A172 (cell line): ENCODE measurements around the gene C1QBP. TPM values are rescaled to one million over a fixed set of nuclear protein-coding genes. Genes with fewer than 3 reads are reported as not detected.

ENCODE experiments used
- DNase-seq: peaks from one replicate; pipeline ENCODE4 v3.0.0-alpha.2; 2015; ENCODE audit warnings: low spot score
- total RNA-seq: library from RNA; depleted of rRNA; stranded (reverse); fragments of >200 nt; shearing (Covaris generic); gene quantifications from 2 replicates; pipeline ENCODE4 v1.2.3, GENCODE V29; 2014; rRNA removed

C1QBP gene, protein sequence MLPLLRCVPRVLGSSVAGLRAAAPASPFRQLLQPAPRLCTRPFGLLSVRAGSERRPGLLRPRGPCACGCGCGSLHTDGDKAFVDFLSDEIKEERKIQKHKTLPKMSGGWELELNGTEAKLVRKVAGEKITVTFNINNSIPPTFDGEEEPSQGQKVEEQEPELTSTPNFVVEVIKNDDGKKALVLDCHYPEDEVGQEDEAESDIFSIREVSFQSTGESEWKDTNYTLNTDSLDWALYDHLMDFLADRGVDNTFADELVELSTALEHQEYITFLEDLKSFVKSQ
- total RNA-seq = 520 and 582 TPM in 2 replicates

DNA sequence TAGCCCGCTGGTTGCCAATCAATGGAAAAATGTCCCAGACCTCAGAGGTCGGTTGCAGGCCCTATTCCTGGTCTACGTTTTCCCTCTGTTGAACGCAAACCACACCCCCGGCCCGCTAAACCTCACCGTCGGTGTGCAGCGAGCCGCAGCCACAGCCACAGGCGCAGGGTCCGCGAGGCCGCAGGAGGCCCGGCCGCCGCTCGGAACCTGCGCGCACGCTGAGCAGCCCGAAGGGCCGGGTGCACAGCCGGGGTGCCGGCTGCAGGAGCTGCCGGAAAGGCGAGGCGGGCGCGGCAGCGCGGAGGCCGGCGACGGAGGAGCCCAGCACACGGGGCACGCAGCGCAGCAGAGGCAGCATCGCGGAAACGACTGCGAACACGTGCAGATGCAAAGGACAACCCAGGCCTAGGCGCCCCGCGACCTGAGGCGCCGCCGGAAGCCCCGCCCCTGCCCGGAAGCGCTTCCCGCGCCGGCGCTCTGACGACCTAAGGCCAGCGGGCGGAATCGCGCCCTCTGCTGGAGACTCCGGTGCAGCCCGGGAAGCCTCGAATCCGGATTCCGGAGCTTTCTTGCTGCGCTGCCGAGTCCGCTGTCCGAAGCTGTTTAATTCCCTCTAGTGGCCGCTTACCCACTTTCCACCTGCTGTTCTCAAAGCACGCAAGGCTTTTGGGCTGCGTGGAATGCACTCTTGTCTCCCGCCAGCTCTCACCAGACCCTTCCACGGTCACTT is at the start of gene C1QBP:
C1QBP (minus strand) TSS at position 440 of the 730 bp plus-strand sequence; CDS start at position 358, 82 bp downstream.
- DNase-seq = peak; percentile 92

DNA sequence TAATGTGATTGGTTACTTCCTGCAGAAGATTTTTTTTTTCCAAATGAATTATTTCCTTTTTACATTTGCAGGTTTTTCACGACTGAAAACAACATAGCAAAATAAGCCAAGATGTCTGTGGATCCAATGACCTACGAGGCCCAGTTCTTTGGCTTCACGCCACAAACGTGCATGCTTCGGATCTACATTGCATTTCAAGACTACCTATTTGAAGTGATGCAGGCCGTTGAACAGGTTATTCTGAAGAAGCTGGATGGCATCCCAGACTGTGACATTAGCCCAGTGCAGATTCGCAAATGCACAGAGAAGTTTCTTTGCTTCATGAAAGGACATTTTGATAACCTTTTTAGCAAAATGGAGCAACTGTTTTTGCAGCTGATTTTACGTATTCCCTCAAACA is 49.8 kb upstream of the C1QBP start:
- DNase-seq = no peak

GRCh38 chr17:5486206-5487124 is 47.5 kb upstream of the C1QBP start, which contains the start of gene MIS12:
TSS of gene MIS12 (plus strand) at chr17:5486566. CDS start at chr17:5488863, 2,297 bp downstream.
- peak; percentile 99 for DNase-seq

DNA sequence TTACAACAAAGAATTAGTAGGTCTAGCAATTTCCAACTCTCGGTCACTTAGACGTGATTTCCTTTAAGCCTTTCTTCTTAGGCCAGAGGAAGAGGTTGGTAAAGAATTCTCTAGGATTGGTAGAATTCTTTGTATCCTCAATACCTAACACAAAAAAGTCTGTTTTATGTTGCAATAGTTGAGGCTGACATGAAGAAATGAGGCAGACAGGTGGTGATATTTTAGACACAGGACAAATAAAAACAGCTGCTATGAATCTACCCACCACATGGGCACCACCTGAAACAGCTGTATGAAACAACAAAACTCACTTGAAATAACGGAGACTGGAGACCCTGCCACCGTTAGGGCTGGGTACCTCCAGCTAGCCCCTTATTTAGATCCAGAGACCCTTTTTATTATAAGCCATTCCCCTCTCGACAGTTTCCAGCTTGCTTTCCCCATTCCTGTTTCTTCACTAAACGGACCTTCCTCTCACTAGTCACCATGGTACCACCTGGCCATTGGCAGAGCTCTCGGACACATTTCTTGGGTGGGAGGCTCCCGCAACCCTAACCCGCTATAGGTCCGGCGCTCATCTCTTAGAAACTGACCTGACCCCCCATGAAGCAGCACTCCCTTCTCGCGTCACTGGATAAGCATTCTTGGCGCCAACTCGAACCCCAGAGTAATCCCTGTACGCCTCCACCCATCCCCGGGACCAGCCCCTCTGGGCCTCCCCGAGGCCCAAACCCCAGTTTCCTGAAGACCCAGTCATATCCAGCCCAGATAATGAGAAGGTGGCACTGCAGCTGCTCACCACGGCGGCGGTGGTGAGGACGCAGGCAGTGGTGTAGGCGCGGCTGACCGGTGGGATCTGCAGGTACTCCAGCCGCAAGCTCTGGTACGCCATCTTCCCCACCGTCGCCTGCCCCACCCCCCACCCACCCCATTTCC is 46.6 kb upstream of the C1QBP start, which contains the start of gene DERL2:
DERL2 (minus strand) TSS at position 909 of the 936 bp plus-strand sequence; CDS start at position 892, 17 bp downstream.
- DNase-seq = peak; percentile 57

DNA sequence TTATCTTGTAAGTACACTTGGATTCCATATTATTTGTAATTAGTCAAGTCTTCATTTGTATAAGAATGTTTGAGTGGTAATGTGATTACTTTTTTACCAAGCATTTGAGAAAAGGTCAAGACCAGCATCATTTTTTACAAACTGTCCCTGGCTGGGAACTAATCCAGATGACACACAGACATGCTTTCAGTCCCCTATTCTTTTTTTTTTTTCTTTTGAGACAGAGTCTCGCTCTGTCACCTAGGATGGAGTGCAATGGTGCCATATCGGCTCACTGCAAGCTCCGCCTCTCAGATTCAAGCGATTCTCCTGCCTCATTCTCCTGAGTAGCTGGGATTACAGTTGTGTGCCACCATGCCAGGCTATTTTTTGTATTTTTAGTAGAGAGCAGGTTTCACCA is 42.5 kb upstream of the C1QBP start:
- DNase-seq = no peak

DNA sequence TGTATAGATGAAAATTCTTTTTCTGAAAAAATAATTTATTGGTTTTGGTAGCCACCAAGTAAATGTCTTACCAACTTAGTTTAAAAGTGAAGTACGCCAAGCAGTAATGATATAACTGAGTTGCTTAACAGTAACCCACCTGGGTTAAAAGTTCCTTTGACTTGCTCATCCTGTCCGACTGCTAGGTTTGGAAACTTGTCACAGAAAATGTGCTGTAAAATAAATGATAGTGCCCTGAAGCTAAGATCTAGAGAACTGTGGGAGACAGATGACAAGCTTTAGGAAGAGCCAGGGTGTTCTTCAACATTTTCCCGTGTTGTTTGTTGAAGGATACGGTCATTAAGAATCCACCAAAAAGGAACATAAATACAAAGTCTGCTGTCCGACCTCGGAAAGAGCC is 42.0 kb upstream of the C1QBP start:
- no peak for DNase-seq

DNA sequence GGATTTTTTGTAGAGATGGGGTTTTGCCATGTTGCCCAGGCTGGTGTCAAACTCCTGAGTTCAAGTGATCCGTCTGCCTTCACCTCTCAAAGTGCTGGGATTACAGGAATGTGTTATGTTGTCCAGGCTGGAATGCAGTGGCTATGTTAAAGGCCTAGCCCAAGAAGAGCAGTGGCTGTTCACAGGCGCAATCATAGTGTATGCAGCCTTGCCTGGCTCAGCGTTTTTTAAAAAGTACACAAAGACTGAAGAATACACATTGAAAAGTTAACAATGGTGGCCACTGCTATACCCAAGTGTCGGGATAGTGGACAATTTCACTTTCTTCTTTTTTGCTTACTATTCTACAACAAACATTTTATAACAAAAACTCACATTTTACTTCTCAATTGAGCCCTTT is 40.0 kb upstream of the C1QBP start:
- DNase-seq = no peak

GRCh38 chr17:5473906-5474305 is 35.0 kb upstream of the C1QBP start:
- no peak for DNase-seq

DNA sequence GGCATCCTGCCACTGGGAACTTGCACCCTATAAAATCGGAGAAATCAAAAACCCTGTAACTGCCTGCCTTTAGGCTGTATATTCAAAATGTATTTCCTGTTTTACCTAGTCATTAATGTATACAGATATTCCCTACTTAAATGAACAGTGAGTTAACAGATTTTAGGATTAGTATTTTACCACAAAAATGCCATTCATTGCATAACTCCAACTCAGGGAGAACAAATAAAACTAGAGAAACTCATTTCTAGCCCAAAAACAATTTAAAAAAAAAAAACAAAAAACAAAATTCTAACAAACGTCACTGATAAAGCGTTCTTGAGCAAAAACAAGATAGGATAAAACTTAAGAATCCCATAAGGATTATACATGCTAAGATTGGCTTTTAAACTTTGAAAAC is 33.6 kb upstream of the C1QBP start:
- DNase-seq = no peak

DNA sequence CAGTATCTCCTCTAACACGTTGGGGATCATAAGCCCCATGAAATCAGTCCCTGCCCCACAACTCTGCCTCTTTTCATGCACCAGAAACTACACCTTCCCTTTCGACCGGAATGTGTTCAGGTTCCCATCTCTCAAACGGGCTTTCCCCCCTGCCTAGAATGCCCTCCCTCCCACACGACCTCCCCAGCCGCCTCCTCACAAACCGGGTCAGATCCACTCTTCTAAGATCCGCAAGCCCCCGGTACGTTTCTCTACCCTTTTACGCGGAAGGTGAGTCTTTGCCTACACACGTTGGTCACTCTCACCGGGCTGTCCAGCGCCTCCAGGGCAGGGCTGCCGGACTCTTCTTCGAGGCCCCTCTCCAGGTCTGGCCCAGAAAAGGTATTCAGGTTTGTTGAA is 29.1 kb upstream of the C1QBP start:
- no peak for DNase-seq

DNA sequence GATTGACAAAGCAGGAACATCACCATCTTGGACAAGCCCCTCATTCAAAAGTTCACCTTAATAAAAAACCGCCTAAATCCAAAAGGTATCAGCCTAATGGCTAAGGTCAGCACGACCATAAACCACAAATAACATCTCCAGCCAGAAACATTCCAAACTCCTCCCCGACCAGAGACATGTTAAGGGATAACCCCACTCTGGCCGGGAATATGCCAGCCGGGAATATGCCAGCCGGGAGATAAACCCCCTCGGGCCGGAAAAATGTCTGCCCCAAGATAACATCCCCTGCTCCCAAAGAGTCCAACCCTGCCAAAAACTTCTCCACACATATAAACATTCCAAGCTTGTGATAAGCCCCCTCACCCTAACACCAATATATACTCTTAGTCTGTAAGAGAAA is 28.5 kb upstream of the C1QBP start:
- DNase-seq = peak; percentile 3

GRCh38 chr17:5466295-5466694 is 27.3 kb upstream of the C1QBP start:
- DNase-seq = no peak

DNA sequence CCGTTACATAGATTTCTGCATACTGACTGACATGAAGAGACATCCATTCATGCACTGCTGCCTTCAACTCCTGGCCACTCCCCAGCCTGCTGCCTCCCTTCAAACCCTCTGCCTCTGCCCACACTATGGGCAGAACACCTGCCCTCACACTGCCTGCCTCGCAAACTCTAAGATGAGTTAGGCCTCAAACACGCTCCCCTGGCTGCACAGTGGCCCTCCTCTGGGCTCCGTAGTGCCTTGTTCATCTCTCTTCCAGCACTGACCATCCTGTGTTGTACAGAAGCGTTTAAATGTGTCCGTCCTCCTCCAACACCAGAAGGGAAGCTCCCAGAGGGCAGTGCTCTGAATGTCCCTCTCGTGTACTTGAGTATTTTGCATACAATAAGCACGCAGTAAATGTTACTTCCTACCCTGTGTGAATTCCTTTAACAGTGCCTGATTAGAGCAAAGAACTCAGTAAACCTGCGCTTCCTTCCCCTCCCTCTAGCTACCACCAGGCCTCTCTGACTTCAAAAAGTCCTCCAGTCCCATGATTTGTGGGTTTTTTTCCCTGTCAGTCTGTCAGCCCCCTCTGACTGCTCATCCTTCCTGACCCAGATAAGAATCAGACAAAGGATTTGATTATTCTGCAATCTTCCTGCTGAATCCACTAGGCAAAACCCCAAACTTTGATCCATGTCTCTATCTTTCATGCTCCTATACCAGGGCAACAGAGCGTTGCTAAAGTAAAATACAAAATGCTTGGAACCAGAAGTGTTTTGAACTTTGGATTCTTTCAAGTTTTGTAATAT is 26.0 kb upstream of the C1QBP start:
- DNase-seq = no peak

DNA sequence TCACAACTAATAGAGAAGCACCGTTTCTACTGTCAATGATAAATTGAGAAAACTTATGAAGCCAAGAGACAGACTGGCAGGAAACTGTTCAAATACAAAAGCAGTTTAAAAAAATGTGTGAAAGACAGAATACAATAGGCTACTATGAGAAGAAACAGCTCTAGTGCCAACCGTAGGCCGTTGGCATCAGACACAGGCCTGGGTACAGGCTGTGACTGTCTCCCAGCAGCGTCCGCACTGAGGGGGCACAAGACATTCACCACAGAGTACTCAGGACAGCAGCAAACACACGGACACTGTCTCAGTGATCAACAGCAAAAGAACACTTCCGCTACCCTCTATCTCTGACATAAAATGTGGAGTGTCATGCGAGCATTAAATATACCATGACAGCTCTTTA is 7.8 kb upstream of the C1QBP start:
- no peak for DNase-seq

GRCh38 chr17:5444209-5444608 is 5.3 kb upstream of the C1QBP start:
- DNase-seq = no peak

GRCh38 chr17:5443728-5444127 is 4.8 kb upstream of the C1QBP start:
- no peak for DNase-seq

- DNase-seq = no peak
These were observed 450 bp upstream of the C1QBP start for GRCh38 chr17:5439446-5439764.

- peak; percentile 13 for DNase-seq
These were observed 1.1 kb downstream of the C1QBP start for GRCh38 chr17:5437721-5438317.

- peak; percentile 32 for DNase-seq
These were observed 3.1 kb downstream of the C1QBP start for GRCh38 chr17:5435781-5436315.

- no peak for DNase-seq
These were observed 4.0 kb downstream of the C1QBP start for GRCh38 chr17:5434984-5435383.
